ENCODE data around the gene MAN2A2. TPM values are rescaled to one million over a fixed set of nuclear protein-coding genes. Genes with fewer than 3 reads are reported as not detected.

The MAN2A2 gene
- polyA plus RNA-seq, 3 donors = 6.6 to 318 (median 7.3) TPM

DNA sequence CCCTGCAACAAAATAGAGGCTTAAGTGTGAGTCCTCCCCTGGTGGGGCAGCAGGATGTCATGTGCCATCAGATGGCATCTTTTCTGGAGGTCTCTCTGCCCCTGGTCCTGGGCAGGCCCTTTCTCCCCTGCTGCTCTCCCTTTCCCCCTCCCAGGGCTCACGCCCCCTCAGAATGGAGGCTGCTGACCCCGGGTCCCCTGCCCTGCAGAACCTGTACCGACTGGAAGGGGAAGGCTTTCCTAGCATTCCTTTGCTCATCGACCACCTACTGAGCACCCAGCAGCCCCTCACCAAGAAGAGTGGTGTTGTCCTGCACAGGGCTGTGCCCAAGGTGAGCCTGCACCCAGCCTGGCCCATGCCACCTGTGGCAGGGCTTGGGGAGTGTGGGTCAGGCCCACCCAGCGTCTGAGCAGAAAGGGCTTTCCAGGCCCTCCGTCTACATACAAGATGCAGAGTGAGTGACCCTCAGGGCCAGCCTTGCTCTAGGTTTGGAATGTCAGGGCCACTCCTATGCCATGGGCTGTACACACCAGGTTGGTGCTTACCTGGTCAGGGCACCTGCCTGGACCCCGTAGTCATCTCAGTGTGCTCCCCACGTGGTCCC is 11.7 kb upstream of the MAN2A2 start:
- H3K79me2 ChIP-seq (ENCODE audit: insufficient read depth, low read length) = peaks cover 72% of the 10 kb centered on the region
- no peak overlapping the region for H3K9ac ChIP-seq (ENCODE audit: insufficient read depth, low read length, poor library complexity, severe bottlenecking)
- H3K4me2 ChIP-seq (replicated peaks; ENCODE audit: extremely low read depth, low read length, poor library complexity, severe bottlenecking) = no peak overlapping the region
- Mint-ChIP-seq H3K9me3 (no peaks in the 10 kb centered on the region), H3K4me1 (peaks cover 32% of the 10 kb centered on the region), H3K4me3 (no peak overlapping the region), H3K27ac (peak overlapping the region in 2 of 7 donors; percentile 68), H3K27me3 (ENCODE audit: low read depth in 3 of 3) (peaks cover 0 to 1% (median 0%) of the 10 kb centered on the region in 3 donors), H3K36me3 (peaks cover 69 to 97% of the 10 kb centered on the region in 2 donors)
- peak overlapping the region in 1 of 2 donors; percentile 41 for H3K27ac ChIP-seq (ENCODE audit: low read depth in 1 of 2, low read length in 2 of 2)
- no peak overlapping the region for H3K4me3 ChIP-seq (replicated peaks in 1 of 3; ENCODE audit: low read depth in 2 of 3, low read length in 3 of 3)
- no peak overlapping the region for H2AFZ ChIP-seq (ENCODE audit: insufficient read depth, low read depth, low read length, poor library complexity, severe bottlenecking)
- intact Hi-C loops (cut with micrococcal nuclease) = no loop called here
- peaks cover 93 to 97% of the 10 kb centered on the region in 2 donors for H3K36me3 ChIP-seq (replicated peaks in 1 of 2; ENCODE audit: control insufficient read depth in 1 of 2, insufficient read depth in 2 of 2, low read length in 2 of 2)
- H3K9me3 ChIP-seq (replicated peaks in 1 of 2; ENCODE audit: control insufficient read depth in 1 of 2, insufficient read depth in 1 of 2, low read length in 2 of 2) = no peaks in the 10 kb centered on the region
- peaks cover 99% of the 10 kb centered on the region for H4K20me1 ChIP-seq (ENCODE audit: insufficient read depth, low read length)
- TF ChIP-seq, protein P1, sequence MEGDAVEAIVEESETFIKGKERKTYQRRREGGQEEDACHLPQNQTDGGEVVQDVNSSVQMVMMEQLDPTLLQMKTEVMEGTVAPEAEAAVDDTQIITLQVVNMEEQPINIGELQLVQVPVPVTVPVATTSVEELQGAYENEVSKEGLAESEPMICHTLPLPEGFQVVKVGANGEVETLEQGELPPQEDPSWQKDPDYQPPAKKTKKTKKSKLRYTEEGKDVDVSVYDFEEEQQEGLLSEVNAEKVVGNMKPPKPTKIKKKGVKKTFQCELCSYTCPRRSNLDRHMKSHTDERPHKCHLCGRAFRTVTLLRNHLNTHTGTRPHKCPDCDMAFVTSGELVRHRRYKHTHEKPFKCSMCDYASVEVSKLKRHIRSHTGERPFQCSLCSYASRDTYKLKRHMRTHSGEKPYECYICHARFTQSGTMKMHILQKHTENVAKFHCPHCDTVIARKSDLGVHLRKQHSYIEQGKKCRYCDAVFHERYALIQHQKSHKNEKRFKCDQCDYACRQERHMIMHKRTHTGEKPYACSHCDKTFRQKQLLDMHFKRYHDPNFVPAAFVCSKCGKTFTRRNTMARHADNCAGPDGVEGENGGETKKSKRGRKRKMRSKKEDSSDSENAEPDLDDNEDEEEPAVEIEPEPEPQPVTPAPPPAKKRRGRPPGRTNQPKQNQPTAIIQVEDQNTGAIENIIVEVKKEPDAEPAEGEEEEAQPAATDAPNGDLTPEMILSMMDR (IDR thresholded peaks at IDR 0.05) = no peak
- DNase-seq = no peak
- no peaks in the 10 kb centered on the region for H3K27me3 ChIP-seq (ENCODE audit: control insufficient read depth in 2 of 2, insufficient read depth in 2 of 2, low read length in 2 of 2)
- H3K4me1 ChIP-seq (ENCODE audit: control insufficient read depth in 1 of 2, insufficient read depth in 2 of 2, low read length in 2 of 2) = peaks cover 32 to 44% of the 10 kb centered on the region in 2 donors
- 96% methylated on average over 7 of the region's 8 CpGs for WGBS (ENCODE audit: insufficient coverage)

DNA sequence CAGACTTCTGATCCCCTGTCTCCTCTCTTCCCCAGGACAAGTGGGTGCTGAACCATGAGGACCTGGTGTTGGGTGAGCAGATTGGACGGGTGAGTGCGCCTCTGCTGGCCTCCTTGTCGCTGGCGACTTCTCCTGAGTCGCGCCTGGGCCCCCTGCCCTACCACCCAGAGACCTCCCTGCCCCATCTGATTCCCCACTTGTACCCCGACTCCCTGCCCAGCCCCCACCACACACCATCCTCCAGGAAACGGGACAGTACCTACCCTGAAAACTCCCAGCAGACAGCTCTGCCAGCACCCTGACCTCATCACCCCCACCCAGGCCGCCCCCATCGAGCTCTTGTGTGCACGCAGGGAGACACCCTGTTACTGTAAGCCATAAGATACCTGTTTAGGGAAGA is 11.1 kb upstream of the MAN2A2 start:
- 95% methylated on average over 8 of the region's 11 CpGs for WGBS (ENCODE audit: insufficient coverage)
- Histone ChIP-seq H3K36me3 (replicated peaks in 1 of 2; ENCODE audit: control insufficient read depth in 1 of 2, insufficient read depth in 2 of 2, low read length in 2 of 2) (peaks cover 90 to 91% of the 10 kb centered on the region in 2 donors), H3K9ac (ENCODE audit: insufficient read depth, low read length, poor library complexity, severe bottlenecking) (no peak overlapping the region), H4K20me1 (ENCODE audit: insufficient read depth, low read length) (peaks cover 99% of the 10 kb centered on the region), H3K27ac (ENCODE audit: low read depth in 1 of 2, low read length in 2 of 2) (no peak overlapping the region), H3K4me1 (ENCODE audit: control insufficient read depth in 1 of 2, insufficient read depth in 2 of 2, low read length in 2 of 2) (peaks cover 32 to 44% of the 10 kb centered on the region in 2 donors), H3K4me2 (replicated peaks; ENCODE audit: extremely low read depth, low read length, poor library complexity, severe bottlenecking) (no peak overlapping the region), H3K9me3 (replicated peaks in 1 of 2; ENCODE audit: control insufficient read depth in 1 of 2, insufficient read depth in 1 of 2, low read length in 2 of 2) (no peaks in the 10 kb centered on the region), H3K27me3 (ENCODE audit: control insufficient read depth in 2 of 2, insufficient read depth in 2 of 2, low read length in 2 of 2) (no peaks in the 10 kb centered on the region), H3K4me3 (replicated peaks in 1 of 3; ENCODE audit: low read depth in 2 of 3, low read length in 3 of 3) (no peak overlapping the region), H2AFZ (ENCODE audit: insufficient read depth, low read depth, low read length, poor library complexity, severe bottlenecking) (no peak overlapping the region), H3K79me2 (ENCODE audit: insufficient read depth, low read length) (peaks cover 66% of the 10 kb centered on the region)
- no peak overlapping the region for H3K4me3 Mint-ChIP-seq
- peaks cover 66 to 92% of the 10 kb centered on the region in 2 donors for H3K36me3 Mint-ChIP-seq
- TF ChIP-seq, protein P1 (IDR thresholded peaks at IDR 0.05) = no peak
- DNase-seq = no peak
- intact Hi-C loops (cut with micrococcal nuclease) = no loop called here
- peaks cover 0 to 1% (median 0%) of the 10 kb centered on the region in 3 donors for H3K27me3 Mint-ChIP-seq (ENCODE audit: low read depth in 3 of 3)
- no peaks in the 10 kb centered on the region for H3K9me3 Mint-ChIP-seq
- peaks cover 34% of the 10 kb centered on the region for H3K4me1 Mint-ChIP-seq
- H3K27ac Mint-ChIP-seq = peak overlapping the region in 5 of 7 donors; percentile 14 to 89 (median 68)
